ENCODE measurements around the gene ARHGEF33.

DNA sequence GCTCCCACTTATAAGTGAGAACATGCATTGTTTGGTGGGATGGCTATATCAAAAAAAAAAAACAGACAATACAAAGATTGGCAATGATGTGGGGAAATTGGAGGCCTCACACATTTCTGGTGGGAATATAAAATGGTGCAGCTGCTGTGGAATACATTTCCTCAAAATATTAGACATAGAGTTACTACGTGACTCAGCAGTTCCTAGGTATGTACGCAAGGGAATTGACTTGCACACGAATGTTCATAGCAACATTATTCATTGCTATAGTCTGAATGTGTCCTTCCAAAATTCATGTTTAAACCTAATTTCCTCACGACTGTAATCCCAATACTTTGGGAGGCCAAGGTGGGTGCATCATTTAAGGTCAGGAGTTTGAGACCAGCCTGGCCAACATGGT lies 2.3 kb upstream of the ARHGEF33 start:
- TF ChIP-seq EZH2 (IDR thresholded peaks at IDR 0.05; ENCODE audit: low read depth, unreplicated experiment): no peak
- TF ChIP-seq, protein P1, sequence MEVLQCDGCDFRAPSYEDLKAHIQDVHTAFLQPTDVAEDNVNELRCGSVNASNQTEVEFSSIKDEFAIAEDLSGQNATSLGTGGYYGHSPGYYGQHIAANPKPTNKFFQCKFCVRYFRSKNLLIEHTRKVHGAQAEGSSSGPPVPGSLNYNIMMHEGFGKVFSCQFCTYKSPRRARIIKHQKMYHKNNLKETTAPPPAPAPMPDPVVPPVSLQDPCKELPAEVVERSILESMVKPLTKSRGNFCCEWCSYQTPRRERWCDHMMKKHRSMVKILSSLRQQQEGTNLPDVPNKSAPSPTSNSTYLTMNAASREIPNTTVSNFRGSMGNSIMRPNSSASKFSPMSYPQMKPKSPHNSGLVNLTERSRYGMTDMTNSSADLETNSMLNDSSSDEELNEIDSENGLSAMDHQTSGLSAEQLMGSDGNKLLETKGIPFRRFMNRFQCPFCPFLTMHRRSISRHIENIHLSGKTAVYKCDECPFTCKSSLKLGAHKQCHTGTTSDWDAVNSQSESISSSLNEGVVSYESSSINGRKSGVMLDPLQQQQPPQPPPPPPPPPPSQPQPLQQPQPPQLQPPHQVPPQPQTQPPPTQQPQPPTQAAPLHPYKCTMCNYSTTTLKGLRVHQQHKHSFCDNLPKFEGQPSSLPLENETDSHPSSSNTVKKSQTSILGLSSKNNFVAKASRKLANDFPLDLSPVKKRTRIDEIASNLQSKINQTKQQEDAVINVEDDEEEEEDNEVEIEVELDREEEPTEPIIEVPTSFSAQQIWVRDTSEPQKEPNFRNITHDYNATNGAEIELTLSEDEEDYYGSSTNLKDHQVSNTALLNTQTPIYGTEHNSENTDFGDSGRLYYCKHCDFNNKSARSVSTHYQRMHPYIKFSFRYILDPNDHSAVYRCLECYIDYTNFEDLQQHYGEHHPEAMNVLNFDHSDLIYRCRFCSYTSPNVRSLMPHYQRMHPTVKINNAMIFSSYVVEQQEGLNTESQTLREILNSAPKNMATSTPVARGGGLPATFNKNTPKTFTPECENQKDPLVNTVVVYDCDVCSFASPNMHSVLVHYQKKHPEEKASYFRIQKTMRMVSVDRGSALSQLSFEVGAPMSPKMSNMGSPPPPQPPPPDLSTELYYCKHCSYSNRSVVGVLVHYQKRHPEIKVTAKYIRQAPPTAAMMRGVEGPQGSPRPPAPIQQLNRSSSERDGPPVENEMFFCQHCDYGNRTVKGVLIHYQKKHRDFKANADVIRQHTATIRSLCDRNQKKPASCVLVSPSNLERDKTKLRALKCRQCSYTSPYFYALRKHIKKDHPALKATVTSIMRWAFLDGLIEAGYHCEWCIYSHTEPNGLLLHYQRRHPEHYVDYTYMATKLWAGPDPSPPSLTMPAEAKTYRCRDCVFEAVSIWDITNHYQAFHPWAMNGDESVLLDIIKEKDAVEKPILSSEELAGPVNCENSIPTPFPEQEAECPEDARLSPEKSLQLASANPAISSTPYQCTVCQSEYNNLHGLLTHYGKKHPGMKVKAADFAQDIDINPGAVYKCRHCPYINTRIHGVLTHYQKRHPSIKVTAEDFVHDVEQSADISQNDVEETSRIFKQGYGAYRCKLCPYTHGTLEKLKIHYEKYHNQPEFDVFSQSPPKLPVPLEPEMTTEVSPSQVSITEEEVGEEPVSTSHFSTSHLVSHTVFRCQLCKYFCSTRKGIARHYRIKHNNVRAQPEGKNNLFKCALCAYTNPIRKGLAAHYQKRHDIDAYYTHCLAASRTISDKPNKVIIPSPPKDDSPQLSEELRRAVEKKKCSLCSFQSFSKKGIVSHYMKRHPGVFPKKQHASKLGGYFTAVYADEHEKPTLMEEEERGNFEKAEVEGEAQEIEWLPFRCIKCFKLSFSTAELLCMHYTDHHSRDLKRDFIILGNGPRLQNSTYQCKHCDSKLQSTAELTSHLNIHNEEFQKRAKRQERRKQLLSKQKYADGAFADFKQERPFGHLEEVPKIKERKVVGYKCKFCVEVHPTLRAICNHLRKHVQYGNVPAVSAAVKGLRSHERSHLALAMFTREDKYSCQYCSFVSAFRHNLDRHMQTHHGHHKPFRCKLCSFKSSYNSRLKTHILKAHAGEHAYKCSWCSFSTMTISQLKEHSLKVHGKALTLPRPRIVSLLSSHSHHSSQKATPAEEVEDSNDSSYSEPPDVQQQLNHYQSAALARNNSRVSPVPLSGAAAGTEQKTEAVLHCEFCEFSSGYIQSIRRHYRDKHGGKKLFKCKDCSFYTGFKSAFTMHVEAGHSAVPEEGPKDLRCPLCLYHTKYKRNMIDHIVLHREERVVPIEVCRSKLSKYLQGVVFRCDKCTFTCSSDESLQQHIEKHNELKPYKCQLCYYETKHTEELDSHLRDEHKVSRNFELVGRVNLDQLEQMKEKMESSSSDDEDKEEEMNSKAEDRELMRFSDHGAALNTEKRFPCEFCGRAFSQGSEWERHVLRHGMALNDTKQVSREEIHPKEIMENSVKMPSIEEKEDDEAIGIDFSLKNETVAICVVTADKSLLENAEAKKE (CRISPR knock-in tag; IDR thresholded peaks at IDR 0.05): no peak
- TF ChIP-seq, protein P2, sequence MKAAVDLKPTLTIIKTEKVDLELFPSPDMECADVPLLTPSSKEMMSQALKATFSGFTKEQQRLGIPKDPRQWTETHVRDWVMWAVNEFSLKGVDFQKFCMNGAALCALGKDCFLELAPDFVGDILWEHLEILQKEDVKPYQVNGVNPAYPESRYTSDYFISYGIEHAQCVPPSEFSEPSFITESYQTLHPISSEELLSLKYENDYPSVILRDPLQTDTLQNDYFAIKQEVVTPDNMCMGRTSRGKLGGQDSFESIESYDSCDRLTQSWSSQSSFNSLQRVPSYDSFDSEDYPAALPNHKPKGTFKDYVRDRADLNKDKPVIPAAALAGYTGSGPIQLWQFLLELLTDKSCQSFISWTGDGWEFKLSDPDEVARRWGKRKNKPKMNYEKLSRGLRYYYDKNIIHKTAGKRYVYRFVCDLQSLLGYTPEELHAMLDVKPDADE (IDR thresholded peaks at IDR 0.05): no peak

All from GM23338 (cell line).